B cell (primary cell): ENCODE data around the gene CECR2.

Experiments
- CTCF ChIP-seq: fragments of 200-600 bp; IDR thresholded peaks from one replicate; pipeline ENCODE4 v1.8.0; 2022; ENCODE audit warnings: antibody characterized with exemption, mild to moderate bottlenecking
- EZH2 ChIP-seq: IDR thresholded peaks from 2 replicates; pipeline ENCODE4 v1.6.1; 2012; ENCODE audit warnings: borderline replicate concordance, low read depth, mild to moderate bottlenecking, moderate library complexity, low read length; ENCODE audit not compliant: insufficient read depth, poor library complexity, severe bottlenecking

- TF ChIP-seq CTCF (no peak), EZH2 (no peak)
Measured at GRCh38 chr22:17476838-17477237, 107.6 kb downstream of the CECR2 start.
